Measurements from ENCODE around the gene BPIFB6.

BPIFB6 gene

DNA sequence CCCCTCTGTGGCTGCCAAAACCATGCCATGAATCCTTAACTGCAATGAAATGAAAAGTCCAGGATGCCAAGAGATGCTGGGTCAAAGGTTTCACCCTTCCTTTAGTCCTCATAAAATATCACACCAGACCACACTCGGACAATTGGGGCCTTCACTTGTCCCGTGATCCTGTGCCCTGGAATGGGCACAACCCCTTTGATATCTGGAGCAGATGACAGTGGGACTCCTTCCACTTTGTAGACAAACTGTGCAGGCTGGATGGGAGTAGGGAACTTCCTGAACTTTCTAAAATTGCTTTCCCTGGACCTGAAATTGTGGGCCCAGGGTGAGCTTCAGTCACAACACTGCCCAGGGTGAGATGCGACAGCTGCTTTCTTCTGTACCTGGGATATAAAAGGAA, 9.6 kb upstream of the BPIFB6 start:
- TF ChIP-seq POLR2AphosphoS5 (IDR thresholded peaks at IDR 0.05; ENCODE audit: low read depth, low read length) (no peak), FOXP2 (optimal IDR thresholded peaks at IDR 0.05; ENCODE audit: borderline replicate concordance, extremely low read depth, extremely low read length, insufficient read depth) (no peak), TAF1 (IDR thresholded peaks at IDR 0.05; ENCODE audit: borderline replicate concordance, insufficient read depth, low read length) (no peak), SIN3A (IDR thresholded peaks at IDR 0.05; ENCODE audit: borderline replicate concordance, insufficient read depth, low read length) (no peak)
- TF ChIP-seq, protein P1, sequence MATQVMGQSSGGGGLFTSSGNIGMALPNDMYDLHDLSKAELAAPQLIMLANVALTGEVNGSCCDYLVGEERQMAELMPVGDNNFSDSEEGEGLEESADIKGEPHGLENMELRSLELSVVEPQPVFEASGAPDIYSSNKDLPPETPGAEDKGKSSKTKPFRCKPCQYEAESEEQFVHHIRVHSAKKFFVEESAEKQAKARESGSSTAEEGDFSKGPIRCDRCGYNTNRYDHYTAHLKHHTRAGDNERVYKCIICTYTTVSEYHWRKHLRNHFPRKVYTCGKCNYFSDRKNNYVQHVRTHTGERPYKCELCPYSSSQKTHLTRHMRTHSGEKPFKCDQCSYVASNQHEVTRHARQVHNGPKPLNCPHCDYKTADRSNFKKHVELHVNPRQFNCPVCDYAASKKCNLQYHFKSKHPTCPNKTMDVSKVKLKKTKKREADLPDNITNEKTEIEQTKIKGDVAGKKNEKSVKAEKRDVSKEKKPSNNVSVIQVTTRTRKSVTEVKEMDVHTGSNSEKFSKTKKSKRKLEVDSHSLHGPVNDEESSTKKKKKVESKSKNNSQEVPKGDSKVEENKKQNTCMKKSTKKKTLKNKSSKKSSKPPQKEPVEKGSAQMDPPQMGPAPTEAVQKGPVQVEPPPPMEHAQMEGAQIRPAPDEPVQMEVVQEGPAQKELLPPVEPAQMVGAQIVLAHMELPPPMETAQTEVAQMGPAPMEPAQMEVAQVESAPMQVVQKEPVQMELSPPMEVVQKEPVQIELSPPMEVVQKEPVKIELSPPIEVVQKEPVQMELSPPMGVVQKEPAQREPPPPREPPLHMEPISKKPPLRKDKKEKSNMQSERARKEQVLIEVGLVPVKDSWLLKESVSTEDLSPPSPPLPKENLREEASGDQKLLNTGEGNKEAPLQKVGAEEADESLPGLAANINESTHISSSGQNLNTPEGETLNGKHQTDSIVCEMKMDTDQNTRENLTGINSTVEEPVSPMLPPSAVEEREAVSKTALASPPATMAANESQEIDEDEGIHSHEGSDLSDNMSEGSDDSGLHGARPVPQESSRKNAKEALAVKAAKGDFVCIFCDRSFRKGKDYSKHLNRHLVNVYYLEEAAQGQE (IDR thresholded peaks at IDR 0.05; ENCODE audit: insufficient read depth in 1 of 2, low read depth in 2 of 2, low read length in 2 of 2): no peak

DNA sequence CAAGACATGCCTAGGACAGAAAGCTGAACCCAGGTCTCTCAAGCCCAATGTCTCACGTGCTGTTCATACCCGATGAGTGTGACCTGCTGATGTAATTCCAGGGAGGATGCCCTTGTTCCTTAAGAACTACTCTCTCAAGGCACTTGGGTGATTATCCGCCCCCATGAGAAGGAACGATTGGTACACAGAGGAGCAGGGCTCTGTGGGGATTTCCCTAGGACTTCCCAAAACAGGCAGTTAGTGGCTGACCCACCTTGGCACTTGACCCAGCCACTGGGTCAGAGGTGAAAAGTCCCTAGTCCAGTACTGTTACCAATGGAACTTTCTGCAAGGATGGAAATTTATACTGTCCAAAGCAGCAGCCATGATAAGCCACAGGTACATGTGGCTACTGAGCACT, 9.2 kb upstream of the BPIFB6 start:
- TF ChIP-seq SIN3A (IDR thresholded peaks at IDR 0.05; ENCODE audit: borderline replicate concordance, insufficient read depth, low read length) (no peak), POLR2AphosphoS5 (IDR thresholded peaks at IDR 0.05; ENCODE audit: low read depth, low read length) (no peak), FOXP2 (optimal IDR thresholded peaks at IDR 0.05; ENCODE audit: borderline replicate concordance, extremely low read depth, extremely low read length, insufficient read depth) (no peak), TAF1 (IDR thresholded peaks at IDR 0.05; ENCODE audit: borderline replicate concordance, insufficient read depth, low read length) (no peak)
- TF ChIP-seq, protein P1 (IDR thresholded peaks at IDR 0.05; ENCODE audit: insufficient read depth in 1 of 2, low read depth in 2 of 2, low read length in 2 of 2): no peak

DNA sequence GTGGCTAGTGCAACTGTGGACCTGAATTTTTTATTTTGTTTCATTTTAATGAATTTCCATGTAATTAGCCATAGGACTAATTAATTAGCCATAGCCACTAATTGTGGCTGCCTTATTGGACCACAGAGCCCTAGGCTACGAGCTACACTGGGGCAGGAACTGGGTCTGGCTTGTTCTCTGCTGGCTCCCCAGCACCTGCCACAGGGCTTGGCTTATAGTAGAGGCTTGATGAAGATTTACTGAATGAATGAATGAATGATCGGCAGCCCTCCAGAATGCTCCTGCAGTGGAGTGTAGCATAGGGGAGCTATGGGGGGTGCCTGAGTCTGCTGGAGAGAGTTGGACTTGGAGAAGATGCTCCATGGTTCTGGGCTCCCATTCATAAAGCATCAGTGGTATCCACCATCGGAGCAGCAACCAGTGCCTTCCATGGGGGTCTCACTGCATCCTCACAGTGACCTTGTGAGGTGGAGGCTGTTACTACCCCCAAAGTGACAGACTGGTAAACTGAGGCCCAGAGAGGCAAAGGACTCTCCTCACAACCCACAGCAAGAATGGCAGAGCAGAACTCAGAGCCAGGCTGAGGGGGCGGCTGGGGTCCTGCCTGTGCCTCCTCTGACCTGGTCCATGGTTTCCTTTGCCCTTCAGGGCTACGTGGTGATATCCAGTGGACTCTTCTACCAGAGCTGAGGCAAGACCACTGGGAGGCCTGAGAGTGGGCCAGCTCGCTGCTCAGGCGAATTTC, 8.6 kb upstream of the BPIFB6 start:
- TF ChIP-seq, protein P1 (IDR thresholded peaks at IDR 0.05; ENCODE audit: insufficient read depth in 1 of 2, low read depth in 2 of 2, low read length in 2 of 2): no peak
- no peak for TF ChIP-seq POLR2AphosphoS5 (IDR thresholded peaks at IDR 0.05; ENCODE audit: low read depth, low read length)
- no peak for TF ChIP-seq SIN3A (IDR thresholded peaks at IDR 0.05; ENCODE audit: borderline replicate concordance, insufficient read depth, low read length)
- TF ChIP-seq FOXP2 (optimal IDR thresholded peaks at IDR 0.05; ENCODE audit: borderline replicate concordance, extremely low read depth, extremely low read length, insufficient read depth): no peak
- TF ChIP-seq TAF1 (IDR thresholded peaks at IDR 0.05; ENCODE audit: borderline replicate concordance, insufficient read depth, low read length): no peak

DNA sequence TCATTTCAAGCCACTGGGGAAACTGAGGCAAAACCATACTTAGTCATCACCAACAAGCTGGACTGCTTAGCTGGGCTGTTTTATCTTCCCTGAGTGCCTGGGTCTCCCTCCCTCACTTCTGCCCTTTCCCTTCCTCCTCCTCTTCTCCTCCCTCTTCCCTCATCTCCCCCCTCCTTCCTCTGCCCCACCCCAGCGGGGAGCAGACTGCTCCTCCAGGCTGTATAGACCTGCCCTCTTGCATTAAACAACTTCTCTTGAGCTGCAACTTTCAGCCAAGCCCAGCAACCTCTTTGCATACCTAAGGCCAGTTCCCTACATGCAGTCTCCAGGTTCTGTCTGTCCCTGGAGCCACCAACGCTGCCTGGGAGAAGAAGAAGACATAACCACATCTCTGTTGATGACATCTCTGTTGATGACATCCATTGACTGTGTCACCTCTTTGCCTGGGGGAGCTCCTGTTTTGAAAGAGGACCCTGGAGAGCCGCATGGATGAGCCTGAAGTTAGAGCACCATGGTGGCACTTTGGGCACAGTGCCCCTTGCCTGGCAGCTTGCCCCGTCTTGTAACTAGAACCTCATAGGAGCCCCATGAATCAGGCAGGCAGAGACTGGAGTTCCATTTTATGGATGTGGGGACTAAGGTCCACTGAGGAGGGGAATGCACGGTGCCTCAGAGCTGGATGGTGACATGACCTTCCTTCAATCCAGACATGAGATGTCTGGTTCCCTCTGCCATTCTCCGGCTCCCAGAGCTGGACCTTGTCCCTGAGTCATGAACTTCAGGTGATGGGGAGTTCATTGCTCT, 7.8 kb upstream of the BPIFB6 start:
- TF ChIP-seq FOXP2 (optimal IDR thresholded peaks at IDR 0.05; ENCODE audit: borderline replicate concordance, extremely low read depth, extremely low read length, insufficient read depth): no peak
- no peak for TF ChIP-seq POLR2AphosphoS5 (IDR thresholded peaks at IDR 0.05; ENCODE audit: low read depth, low read length)
- TF ChIP-seq SIN3A (IDR thresholded peaks at IDR 0.05; ENCODE audit: borderline replicate concordance, insufficient read depth, low read length): no peak
- TF ChIP-seq, protein P1 (IDR thresholded peaks at IDR 0.05; ENCODE audit: insufficient read depth in 1 of 2, low read depth in 2 of 2, low read length in 2 of 2): no peak
- TF ChIP-seq TAF1 (IDR thresholded peaks at IDR 0.05; ENCODE audit: borderline replicate concordance, insufficient read depth, low read length): no peak

Data from PFSK-1 (cell line).